HepG2 (cell line): ENCODE measurements around the gene MT1M. TPM values are rescaled to one million over a fixed set of nuclear protein-coding genes. Genes with fewer than 3 reads are reported as not detected.

Experiments
- BCL3 ChIP-seq: sonication (generic); formaldehyde crosslinking; IDR thresholded peaks from 2 replicates; pipeline ENCODE4 v1.5.1; 2020; ENCODE audit warnings: mild to moderate bottlenecking, missing genetic modification reagents, moderate library complexity
- BRD4 ChIP-seq: sonication (generic); formaldehyde crosslinking; IDR thresholded peaks from 2 replicates; pipeline ENCODE4 v1.4.0; 2020; ENCODE audit warnings: missing genetic modification reagents
- ISX ChIP-seq: sonication (generic); formaldehyde crosslinking; conservative IDR thresholded peaks from 2 replicates; pipeline ENCODE4 v1.5.0; 2020; ENCODE audit warnings: missing genetic modification reagents
- MEF2D ChIP-seq: sonication (generic); formaldehyde crosslinking; IDR thresholded peaks from 2 replicates; pipeline ENCODE4 v1.5.1; 2020; ENCODE audit warnings: mild to moderate bottlenecking, missing genetic modification reagents
- NAIF1 ChIP-seq: sonication (generic); formaldehyde crosslinking; IDR thresholded peaks from 2 replicates; pipeline ENCODE4 v1.5.0; 2020; ENCODE audit warnings: mild to moderate bottlenecking, missing genetic modification reagents, borderline replicate concordance
- NFYB ChIP-seq: sonication (generic); formaldehyde crosslinking; IDR thresholded peaks from 2 replicates; pipeline ENCODE4 v1.4.0; 2020; ENCODE audit warnings: missing genetic modification reagents
- SAP130 ChIP-seq: IDR thresholded peaks from 2 replicates; pipeline ENCODE4 v1.6.1; 2016; ENCODE audit warnings: low read depth
- TBX3 ChIP-seq: fragments of 450-650 bp; IDR thresholded peaks from 2 replicates; pipeline ENCODE4 v1.6.1; 2017; ENCODE audit warnings: antibody characterized with exemption, mild to moderate bottlenecking, inconsistent platforms, borderline replicate concordance
- TCF7 ChIP-seq: sonication (generic); IDR thresholded peaks from 2 replicates; pipeline ENCODE4 v1.6.1; 2016; ENCODE audit warnings: antibody characterized with exemption, low read depth
- UBTF ChIP-seq: sonication (generic); formaldehyde crosslinking; IDR thresholded peaks from 2 replicates; pipeline ENCODE4 v1.4.0; 2020; ENCODE audit warnings: mild to moderate bottlenecking, missing genetic modification reagents
- YEATS2 ChIP-seq: sonication (generic); formaldehyde crosslinking; IDR thresholded peaks from 2 replicates; pipeline ENCODE4 v1.4.0; 2020; ENCODE audit warnings: missing genetic modification reagents, borderline replicate concordance
- ZNF337 ChIP-seq: sonication (generic); formaldehyde crosslinking; IDR thresholded peaks from 2 replicates; pipeline ENCODE4 v1.5.1; 2020; ENCODE audit warnings: missing genetic modification reagents, low read depth, mild to moderate bottlenecking, borderline replicate concordance
- ZNF567 ChIP-seq: sonication (generic); formaldehyde crosslinking; IDR thresholded peaks from 2 replicates; pipeline ENCODE4 v1.8.1; 2023; ENCODE audit warnings: mild to moderate bottlenecking, missing genetic modification reagents, borderline replicate concordance
- ZNF607 ChIP-seq: sonication (generic); formaldehyde crosslinking; IDR thresholded peaks from 2 replicates; pipeline ENCODE4 v1.5.1; 2020; ENCODE audit warnings: missing genetic modification reagents, mild to moderate bottlenecking, borderline replicate concordance
- ZNF816 ChIP-seq: sonication (generic); formaldehyde crosslinking; IDR thresholded peaks from 2 replicates; pipeline ENCODE4 v1.8.0; 2022; ENCODE audit warnings: missing genetic modification reagents, mild to moderate bottlenecking, borderline replicate concordance
- polyA plus RNA-seq, 8 experiments: library from polyadenylated mRNA; depleted of rRNA in 3 of 8; stranded (reverse) in 7 of 8; unstranded in 1 of 8; fragments of >200 nt; fragmentation: Illumina TruSeq in 4 of 8; extraction: Trizol in 4 of 8; gene quantifications; 2 replicates each; pipeline versions ENCODE4 v1.2.1 to v1.2.3, GENCODE V29; 2011 to 2016; ENCODE audit warnings: low read depth in 4 of 8, missing spikeins in 1 of 8, mixed read lengths in 1 of 8; ENCODE audit not compliant: insufficient read depth in 1 of 8
- total RNA-seq, 5 experiments: library from RNA; depleted of rRNA; stranded (reverse); fragments of >200 nt; fragmentation: Illumina TruSeq; extraction: Trizol; gene quantifications; 2 replicates each; pipeline ENCODE4 v1.2.3, GENCODE V29; 2016; ENCODE audit warnings: low read depth in 1 of 5
- TF ChIP-seq, protein P1 (sequence below): IDR thresholded peaks from 2 replicates; pipeline ENCODE4 v1.6.1; 2012; ENCODE audit warnings: low read length, improper control_type of control experiment
- TF ChIP-seq, protein P2 (sequence below): sonication (generic); formaldehyde crosslinking; IDR thresholded peaks from 2 replicates; pipeline ENCODE4 v1.4.0; 2020; ENCODE audit warnings: missing genetic modification reagents
- TF ChIP-seq, protein P3 (sequence below): sonication (generic); formaldehyde crosslinking; IDR thresholded peaks from 2 replicates; pipeline ENCODE4 v1.4.0; 2020; ENCODE audit warnings: missing genetic modification reagents

MT1M gene
- total and polyA plus RNA-seq, 2 of the 13 experiments (the other 11 are each of a cell fraction or from before 2014, with no cell fraction given): 4.6 TPM; not detected in 1

GRCh38 chr16:56609463-56609921 lies 23.0 kb upstream of the MT1M start (continued):
- TF ChIP-seq BCL3 (CRISPR knock-in tag) (no peak), ISX (no peak), MEF2D (CRISPR knock-in tag) (no peak), ZNF337 (CRISPR knock-in tag) (0 out of 2 replicates have a peak, but pooled peaks have one; percentile 4), SAP130 (CRISPR knock-in tag) (peak; percentile 52), NAIF1 (no peak), ZNF607 (peak; percentile 67; the same call in 1 of the 2 replicates), TCF7 (no peak), TBX3 (no peak), YEATS2 (CRISPR knock-in tag) (no peak; the same call in 1 of the 2 replicates), ZNF567 (CRISPR knock-in tag) (no peak), BRD4 (no peak), UBTF (CRISPR knock-in tag) (0 out of 2 replicates have a peak, but pooled peaks have one; percentile 26), ZNF816 (CRISPR knock-in tag) (no peak), NFYB (no peak)
- TF ChIP-seq, protein P1, sequence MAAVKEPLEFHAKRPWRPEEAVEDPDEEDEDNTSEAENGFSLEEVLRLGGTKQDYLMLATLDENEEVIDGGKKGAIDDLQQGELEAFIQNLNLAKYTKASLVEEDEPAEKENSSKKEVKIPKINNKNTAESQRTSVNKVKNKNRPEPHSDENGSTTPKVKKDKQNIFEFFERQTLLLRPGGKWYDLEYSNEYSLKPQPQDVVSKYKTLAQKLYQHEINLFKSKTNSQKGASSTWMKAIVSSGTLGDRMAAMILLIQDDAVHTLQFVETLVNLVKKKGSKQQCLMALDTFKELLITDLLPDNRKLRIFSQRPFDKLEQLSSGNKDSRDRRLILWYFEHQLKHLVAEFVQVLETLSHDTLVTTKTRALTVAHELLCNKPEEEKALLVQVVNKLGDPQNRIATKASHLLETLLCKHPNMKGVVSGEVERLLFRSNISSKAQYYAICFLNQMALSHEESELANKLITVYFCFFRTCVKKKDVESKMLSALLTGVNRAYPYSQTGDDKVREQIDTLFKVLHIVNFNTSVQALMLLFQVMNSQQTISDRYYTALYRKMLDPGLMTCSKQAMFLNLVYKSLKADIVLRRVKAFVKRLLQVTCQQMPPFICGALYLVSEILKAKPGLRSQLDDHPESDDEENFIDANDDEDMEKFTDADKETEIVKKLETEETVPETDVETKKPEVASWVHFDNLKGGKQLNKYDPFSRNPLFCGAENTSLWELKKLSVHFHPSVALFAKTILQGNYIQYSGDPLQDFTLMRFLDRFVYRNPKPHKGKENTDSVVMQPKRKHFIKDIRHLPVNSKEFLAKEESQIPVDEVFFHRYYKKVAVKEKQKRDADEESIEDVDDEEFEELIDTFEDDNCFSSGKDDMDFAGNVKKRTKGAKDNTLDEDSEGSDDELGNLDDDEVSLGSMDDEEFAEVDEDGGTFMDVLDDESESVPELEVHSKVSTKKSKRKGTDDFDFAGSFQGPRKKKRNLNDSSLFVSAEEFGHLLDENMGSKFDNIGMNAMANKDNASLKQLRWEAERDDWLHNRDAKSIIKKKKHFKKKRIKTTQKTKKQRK: no peak
- TF ChIP-seq, protein P2, sequence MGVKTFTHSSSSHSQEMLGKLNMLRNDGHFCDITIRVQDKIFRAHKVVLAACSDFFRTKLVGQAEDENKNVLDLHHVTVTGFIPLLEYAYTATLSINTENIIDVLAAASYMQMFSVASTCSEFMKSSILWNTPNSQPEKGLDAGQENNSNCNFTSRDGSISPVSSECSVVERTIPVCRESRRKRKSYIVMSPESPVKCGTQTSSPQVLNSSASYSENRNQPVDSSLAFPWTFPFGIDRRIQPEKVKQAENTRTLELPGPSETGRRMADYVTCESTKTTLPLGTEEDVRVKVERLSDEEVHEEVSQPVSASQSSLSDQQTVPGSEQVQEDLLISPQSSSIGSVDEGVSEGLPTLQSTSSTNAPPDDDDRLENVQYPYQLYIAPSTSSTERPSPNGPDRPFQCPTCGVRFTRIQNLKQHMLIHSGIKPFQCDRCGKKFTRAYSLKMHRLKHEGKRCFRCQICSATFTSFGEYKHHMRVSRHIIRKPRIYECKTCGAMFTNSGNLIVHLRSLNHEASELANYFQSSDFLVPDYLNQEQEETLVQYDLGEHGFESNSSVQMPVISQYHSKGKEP: no peak
- TF ChIP-seq, protein P3, sequence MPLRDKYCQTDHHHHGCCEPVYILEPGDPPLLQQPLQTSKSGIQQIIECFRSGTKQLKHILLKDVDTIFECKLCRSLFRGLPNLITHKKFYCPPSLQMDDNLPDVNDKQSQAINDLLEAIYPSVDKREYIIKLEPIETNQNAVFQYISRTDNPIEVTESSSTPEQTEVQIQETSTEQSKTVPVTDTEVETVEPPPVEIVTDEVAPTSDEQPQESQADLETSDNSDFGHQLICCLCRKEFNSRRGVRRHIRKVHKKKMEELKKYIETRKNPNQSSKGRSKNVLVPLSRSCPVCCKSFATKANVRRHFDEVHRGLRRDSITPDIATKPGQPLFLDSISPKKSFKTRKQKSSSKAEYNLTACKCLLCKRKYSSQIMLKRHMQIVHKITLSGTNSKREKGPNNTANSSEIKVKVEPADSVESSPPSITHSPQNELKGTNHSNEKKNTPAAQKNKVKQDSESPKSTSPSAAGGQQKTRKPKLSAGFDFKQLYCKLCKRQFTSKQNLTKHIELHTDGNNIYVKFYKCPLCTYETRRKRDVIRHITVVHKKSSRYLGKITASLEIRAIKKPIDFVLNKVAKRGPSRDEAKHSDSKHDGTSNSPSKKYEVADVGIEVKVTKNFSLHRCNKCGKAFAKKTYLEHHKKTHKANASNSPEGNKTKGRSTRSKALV (CRISPR knock-in tag): peak; percentile 82
